DND-41 (cell line): Measurements from ENCODE around the gene PLPPR1.

ENCODE experiments used
- CTCF ChIP-seq: IDR thresholded peaks from 2 replicates; pipeline ENCODE4 v1.5.1; 2012; ENCODE audit warnings: borderline replicate concordance, low read length, moderate library complexity, mild to moderate bottlenecking; ENCODE audit not compliant: poor library complexity, severe bottlenecking; ENCODE audit errors: extremely low read depth
- EZH2 ChIP-seq: IDR thresholded peaks from 3 replicates; pipeline ENCODE4 v1.6.1; 2012; ENCODE audit warnings: borderline replicate concordance, low read depth, mild to moderate bottlenecking, moderate library complexity, low read length, inconsistent platforms; ENCODE audit not compliant: severe bottlenecking

GRCh38 chr9:101365181-101365580 lies 336.7 kb downstream of the PLPPR1 start:
- TF ChIP-seq CTCF (no peak), EZH2 (no peak)
